GM12891 (cell line): ENCODE results near the gene PHF2.

ENCODE experiments used
- PAX5 ChIP-seq: IDR thresholded peaks from 2 replicates; pipeline ENCODE4 v1.6.1; 2011; ENCODE audit warnings: low read length, moderate library complexity, mild to moderate bottlenecking; ENCODE audit not compliant: insufficient read depth, severe bottlenecking
- POLR2A ChIP-seq: IDR thresholded peaks from 2 replicates; pipeline ENCODE4 v1.6.1; 2011; ENCODE audit warnings: low read depth, low read length, control low read depth
- POLR2AphosphoS5 ChIP-seq: IDR thresholded peaks from 2 replicates; pipeline ENCODE4 v1.6.1; 2011; ENCODE audit warnings: low read depth, low read length, control low read depth
- POU2F2 ChIP-seq: IDR thresholded peaks from 2 replicates; pipeline ENCODE4 v1.6.1; 2011; ENCODE audit warnings: low read depth, mild to moderate bottlenecking, control low read depth, low read length, moderate library complexity
- SPI1 ChIP-seq: IDR thresholded peaks from 2 replicates; pipeline ENCODE4 v1.6.1; 2011; ENCODE audit warnings: low read depth, low read length, control low read depth
- TAF1 ChIP-seq: IDR thresholded peaks from 2 replicates; pipeline ENCODE4 v1.6.1; 2011; ENCODE audit warnings: low read depth, low read length, control low read depth

- TF ChIP-seq POLR2A (no peak), POLR2AphosphoS5 (no peak), SPI1 (no peak), TAF1 (no peak), PAX5 (no peak), POU2F2 (no peak)
Measured at GRCh38 chr9:93614830-93615468, 38.6 kb downstream of the PHF2 start.
